ENCODE results near the gene ZNF346.

Gene ZNF346

DNA sequence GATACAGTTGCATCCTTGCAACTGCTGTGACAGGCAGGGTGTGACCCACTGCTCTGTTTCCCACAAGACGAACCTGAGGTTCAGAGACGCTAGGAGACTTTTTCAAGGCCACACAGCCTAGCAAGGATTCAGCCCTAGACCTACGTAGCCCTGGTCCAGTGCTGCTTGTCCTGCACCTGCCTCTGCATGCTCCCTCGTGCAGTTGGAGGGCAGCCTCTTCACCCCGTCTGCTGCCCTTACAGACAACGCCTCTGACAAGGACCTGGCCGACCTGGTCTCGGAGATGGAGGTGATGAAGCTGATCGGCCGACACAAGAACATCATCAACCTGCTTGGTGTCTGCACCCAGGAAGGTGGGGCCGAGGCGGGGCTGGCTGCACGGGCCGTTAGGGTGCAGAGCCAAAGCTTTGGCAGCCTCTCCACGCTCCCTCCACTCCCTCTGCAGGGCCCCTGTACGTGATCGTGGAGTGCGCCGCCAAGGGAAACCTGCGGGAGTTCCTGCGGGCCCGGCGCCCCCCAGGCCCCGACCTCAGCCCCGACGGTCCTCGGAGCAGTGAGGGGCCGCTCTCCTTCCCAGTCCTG, 72.7 kb downstream of the ZNF346 start:
- FAIRE-seq, result no peak

DNA sequence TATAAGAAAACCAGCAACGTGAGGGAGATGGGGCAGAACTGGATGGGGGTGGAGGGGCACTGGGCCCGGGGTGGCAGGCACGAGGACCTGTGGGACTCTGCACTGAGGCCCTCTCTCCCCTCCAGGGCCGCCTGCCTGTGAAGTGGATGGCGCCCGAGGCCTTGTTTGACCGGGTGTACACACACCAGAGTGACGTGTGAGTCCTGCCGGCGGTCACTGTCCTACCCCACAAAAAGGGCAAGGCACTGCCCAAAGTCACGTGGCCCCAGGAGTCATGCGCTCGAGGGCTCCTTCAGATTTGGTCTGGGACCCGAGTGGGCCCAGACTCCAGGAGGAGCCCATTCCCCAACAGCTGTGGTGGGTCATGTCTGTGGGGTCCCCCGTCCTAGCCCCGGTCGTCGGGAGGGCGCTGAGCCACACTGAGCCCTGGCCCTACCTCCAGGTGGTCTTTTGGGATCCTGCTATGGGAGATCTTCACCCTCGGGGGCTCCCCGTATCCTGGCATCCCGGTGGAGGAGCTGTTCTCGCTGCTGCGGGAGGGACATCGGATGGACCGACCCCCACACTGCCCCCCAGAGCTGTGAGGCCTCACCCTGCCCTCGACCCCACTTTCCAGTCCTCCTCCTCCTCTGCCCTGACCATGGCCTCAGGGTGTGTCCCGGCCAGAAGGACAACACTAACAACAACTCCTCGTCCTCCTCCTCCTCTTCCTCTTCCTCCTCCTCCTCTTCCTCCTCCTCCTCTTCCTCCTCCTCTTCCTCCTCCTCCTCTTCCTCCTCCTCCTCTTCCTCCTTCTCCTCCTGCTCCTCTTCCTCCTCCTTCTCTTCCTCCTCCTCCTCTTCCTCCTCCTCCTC, 73.9 kb downstream of the ZNF346 start:
- no peak for FAIRE-seq

GRCh38 chr5:177097016-177097985, 74.8 kb downstream of the ZNF346 start:
- no peak for FAIRE-seq

DNA sequence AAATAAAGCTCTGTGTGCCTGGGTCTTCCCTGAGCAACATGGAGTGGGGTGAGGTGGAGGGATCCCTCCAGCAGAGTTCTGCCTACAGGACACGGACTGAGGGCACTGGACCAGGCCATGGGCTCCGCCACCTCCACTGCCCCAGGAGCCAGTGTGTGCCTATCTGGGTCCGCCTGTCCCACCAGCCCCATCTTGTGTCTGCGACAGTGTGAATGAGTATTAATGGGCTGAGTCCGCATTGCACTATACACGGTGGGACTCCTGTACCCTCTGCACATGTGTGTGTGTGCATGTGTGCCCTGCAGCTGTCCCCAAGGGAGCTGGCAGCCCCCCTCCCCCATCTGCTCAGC, 75.6 kb downstream of the ZNF346 start:
- FAIRE-seq, result no peak

DNA sequence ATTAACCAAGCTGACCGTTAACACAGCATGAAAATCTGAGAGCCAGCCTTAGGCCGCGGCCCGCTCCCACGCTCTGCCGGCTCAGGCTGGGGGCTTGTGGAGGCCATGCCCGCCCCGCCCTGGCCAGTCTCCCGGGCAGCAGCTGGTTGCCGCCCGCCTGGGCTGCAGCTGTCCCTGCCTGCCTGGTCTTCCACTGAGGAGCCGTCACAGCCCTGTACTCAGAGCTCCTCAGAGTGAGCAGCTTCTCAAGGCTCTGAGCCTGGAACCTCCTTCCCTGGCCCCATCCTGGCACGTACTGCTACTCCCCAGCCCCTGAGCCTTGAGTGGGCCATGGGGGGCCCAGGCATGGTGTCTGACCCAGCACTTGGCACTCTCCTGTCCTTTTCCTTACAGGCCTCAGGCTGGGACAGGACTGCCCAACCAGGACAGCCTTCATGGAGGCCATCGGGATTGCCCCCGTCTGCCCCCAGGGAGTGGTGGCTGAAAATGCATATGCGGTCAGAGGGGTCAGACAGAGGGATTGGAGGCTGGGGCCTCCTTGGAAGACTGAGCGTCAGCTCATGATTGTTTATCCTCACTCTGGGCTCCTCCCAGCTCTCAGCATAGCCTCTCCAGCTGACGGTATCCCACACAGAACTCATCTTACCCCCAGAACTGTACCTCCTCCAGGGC, 76.1 kb downstream of the ZNF346 start:
- FAIRE-seq, result no peak

DNA sequence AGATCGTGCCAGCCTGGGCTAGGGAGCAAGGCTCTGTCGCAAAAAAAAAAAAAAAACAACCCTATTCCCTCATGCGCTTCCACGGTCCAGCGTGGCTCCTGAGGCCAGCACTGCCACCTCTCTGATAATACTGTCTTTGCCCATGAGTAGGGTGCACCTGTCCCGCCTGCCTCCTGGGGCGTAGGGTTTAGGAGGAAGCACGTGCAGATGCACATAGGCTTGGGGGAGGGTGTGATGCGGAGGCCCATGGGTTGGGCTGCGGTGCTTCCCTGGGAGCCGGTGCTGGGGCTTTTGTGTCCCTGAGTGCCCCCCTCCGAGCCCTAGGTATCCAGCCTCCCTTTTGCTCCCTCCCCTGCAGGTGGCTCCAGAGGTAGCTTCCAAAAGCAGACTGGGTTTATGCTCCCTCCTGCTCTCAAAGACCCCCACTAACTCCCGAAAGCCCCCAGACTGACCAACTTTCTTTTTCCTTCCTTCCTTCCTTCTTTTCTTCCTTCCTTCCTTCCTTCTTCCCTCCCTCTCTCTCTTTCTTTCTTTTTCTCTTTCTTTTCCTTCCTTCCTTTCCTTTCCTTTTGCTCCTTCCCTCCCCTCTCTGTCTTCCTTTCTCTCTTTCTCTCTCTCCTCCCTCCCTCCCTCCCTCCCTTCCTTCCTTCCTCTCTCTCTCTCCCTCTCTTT, 77.1 kb downstream of the ZNF346 start:
- no peak for FAIRE-seq

- no peak for FAIRE-seq
These were observed 78.2 kb downstream of the ZNF346 start for GRCh38 chr5:177100714-177101121.

GRCh38 chr5:177103523-177104253, 81.2 kb downstream of the ZNF346 start:
- no peak for FAIRE-seq

GRCh38 chr5:177105691-177106476, 83.4 kb downstream of the ZNF346 start:
- no peak for FAIRE-seq

GRCh38 chr5:177107159-177107558, 84.7 kb downstream of the ZNF346 start:
- no peak for FAIRE-seq

GRCh38 chr5:177109810-177110209, 87.3 kb downstream of the ZNF346 start:
- no peak for FAIRE-seq

- no peak for FAIRE-seq
These were observed 89.4 kb downstream of the ZNF346 start for GRCh38 chr5:177111720-177112394.

- FAIRE-seq, result no peak
These were observed 90.2 kb downstream of the ZNF346 start for GRCh38 chr5:177112589-177113220.

DNA sequence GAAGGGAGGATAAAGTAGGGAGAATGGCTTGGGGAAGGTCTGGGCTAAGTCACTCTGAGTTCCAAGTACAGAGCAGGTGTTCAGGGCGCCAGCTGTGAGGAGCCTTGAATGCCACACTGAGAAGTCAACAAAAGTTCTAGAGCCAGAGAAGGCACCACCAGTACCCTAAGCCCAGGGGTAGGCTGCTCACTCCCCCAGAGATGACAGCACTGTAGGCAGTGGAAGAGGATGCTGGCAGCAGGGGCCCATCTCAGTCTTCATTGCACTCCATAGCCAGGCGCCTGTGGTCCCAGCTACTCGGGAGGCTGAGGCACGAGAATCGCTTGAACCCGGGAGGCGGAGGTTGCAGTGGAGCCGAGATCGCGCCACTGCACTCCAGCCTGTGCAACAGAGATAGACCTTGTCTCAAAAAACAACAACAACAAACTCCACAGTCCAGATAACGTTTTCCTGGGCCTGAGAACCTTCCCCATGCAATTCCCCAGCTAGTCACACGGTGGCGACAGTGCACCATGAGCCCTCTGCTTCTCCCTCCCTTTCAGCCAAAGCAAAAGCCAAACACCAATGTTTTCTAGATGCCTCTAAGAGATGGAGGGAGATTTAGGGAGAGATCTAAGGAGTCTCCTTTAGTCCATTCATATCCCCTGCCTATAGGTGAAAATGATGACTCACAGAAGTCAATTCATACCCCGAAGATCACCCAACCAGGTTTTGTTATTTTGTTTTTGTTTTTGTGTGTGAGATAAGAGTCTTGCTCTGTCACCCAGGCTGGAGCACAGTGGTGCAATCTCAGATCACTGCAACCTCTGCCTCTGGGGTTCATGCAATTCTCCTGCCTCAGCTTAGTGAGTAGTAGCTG, 91.3 kb downstream of the ZNF346 start:
- FAIRE-seq, result peak; percentile 88

DNA sequence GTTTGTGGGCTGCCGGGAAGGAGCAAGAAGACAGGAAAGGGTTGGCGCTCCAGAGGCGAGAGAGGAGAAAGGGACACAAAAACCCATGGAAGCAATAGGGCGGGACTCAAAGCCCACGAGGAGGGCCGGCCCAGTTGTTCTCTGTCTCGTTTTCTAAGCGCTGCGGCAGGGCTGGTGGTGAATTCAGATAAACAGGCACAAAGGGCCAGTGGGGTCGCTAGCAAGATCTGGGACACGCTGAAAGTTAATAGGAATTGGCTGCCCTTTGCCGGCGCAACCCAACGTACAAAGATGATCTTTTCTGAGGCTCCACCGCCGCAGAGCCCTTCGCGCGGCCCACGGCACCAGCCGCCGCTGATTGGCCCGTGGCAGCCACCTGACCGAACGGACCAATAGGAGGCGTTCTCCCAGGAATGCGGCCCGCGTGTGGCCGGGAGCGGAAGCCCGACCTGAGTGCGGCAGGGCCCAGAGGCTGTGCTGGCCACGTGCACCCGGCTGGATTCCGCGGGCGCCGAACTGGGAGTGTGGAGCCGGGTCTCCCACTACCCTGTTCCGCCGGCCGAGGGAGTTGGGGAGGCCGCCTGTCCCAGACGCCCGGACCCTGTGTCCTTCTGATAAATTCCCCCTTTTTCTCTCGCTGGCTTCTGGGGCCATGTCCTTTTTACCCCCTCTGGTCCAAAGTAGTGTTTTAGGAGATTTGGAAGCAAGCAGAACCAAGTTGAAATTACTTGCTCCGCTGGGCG, 94.3 kb downstream of the ZNF346 start:
- no peak for FAIRE-seq

DNA sequence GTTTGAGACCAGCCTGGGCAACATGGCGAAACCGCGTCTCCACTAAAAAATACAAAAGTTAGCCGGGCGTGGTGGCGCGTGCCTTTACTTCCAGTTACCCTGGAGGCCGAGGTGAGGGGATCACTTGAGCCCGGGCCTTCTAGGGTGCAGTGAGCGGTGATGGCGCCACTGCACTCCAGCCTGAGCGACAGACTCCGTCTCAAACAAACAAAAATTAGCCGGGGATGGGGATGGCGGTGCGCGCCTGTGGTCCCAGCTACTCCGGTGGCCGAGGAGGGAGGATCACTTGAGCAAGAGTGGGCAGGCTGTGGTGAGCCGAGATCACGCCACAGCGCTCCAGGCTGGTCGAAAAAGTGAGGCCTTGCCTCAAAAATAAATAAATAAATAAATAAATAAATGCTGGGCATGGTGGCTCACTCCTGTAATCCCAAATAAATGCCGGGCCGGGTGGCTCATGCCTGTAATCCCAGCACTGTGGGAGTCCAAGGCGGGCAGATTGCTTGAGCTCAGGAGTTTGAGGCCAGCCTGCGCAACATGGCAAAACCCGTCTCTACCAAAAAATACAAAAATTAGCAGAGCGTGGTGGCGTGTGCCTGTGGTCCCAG, 95.0 kb downstream of the ZNF346 start:
- FAIRE-seq, result no peak

DNA sequence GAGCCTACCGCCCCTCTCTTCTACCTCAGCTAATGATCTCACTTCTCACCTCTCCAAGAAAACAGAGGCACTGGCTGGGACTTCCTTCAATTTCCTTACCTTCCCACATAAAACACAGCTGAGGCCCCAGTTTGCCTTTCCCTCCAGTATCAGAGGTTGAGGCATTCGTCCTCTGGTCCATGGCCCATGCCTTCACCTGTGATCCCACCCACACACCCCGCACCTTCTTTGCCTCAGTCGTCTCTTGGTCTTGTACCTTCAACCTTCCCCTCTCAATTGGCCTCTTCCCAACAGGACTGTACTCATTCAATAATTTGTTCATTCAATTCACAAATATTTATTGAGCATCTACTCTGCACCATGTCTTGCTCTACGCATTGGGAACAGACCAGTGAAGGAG, 100.1 kb downstream of the ZNF346 start:
- no peak for FAIRE-seq

Data from G401.6 (cell line).